Placental pericyte (primary cell): ENCODE results near the gene WNT5B. TPM values are rescaled to one million over a fixed set of nuclear protein-coding genes. Genes with fewer than 3 reads are reported as not detected.

ENCODE experiments used
- small RNA-seq: library from RNA; depleted of rRNA; stranded (forward); fragments of <200 nt; gene quantifications from one replicate; pipeline ENCODE3, GENCODE V24; 2012; ENCODE audit warnings: low replicate concordance
- total RNA-seq: library from RNA; depleted of rRNA; stranded (reverse); fragments of >200 nt; gene quantifications from 2 replicates; pipeline ENCODE4 v1.2.3, GENCODE V29; 2012

Gene WNT5B
- total RNA-seq: 9.6 and 120 TPM in 2 replicates

DNA sequence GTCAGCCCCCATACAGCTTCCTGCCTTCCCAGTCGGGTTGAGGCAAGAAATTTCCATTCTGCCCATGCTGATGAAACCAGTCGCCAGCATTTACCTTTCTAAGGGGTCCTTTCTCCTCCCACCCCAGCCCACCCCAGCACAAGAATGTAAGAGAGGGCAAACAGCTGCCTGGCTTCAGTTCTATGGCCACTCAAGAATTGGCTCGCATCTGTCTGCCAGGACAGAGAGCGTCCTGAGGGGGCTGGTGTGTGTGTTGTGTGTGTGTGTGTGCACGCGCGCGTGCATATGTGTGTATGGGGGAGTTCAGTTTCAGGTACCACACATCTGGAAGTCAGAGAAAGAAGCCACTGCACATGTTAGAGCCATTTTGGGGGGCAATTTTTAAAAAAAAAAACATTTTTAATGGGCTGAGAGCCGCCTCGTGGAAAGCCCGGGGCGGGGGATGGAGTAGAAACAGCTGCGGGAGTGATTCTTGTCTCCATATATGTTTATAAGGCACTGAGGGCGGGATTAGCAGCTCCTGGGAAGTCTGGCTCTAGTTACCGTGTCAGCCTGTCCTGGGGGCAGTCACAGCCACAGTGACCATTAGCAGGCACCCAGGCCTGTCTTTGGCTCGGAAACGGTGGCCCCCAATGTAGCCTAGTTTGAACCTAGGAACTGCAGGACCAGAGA lies at the start of gene WNT5B:
WNT5B (plus strand) TSS at position 566 of the 672 bp plus-strand sequence. CDS start 2,124 bp downstream, outside the sequence.

DNA sequence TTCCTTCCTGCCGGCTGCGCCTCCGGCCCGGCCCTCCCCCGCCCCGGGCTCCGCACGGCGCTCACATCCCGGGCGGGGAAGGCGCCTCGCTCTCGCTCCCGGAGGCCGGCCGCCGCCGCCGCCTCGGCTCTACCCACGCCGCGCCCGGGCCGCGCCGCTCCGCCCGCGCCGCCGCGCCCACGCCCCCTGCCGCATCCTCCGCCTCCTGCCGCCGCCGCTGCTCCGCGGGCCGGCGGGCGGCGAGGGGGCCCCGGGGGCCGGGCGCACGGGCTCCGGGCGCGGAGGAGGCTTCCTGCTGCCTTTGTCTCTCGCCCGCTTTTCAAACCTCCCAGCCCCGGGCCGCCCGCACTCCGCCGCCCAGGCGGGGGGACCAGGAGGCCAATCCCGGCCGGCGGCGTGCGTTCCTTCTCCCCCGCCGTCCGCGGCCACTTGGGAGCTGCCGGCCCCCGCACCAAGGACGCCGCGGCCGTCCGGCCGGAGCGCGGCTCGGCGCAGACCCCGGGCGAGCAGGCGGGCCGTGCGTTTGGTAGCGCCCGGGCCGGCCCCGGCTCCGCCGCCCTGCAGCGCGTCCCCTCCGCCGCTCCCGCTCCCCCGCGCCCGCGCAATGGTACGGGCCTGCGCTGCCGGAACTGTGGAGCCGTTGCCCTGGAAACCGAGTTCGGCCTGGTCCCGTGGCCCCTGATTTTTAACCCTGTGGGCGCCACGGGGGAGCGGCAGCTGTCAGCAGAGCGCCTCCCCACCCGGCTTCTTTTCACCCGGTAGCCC lies 34.6 kb upstream of the WNT5B start, which contains the start of gene FBXL14:
FBXL14 (minus strand) TSS at position 321 of the 765 bp plus-strand sequence. CDS start 515 bp downstream, outside the sequence.

DNA sequence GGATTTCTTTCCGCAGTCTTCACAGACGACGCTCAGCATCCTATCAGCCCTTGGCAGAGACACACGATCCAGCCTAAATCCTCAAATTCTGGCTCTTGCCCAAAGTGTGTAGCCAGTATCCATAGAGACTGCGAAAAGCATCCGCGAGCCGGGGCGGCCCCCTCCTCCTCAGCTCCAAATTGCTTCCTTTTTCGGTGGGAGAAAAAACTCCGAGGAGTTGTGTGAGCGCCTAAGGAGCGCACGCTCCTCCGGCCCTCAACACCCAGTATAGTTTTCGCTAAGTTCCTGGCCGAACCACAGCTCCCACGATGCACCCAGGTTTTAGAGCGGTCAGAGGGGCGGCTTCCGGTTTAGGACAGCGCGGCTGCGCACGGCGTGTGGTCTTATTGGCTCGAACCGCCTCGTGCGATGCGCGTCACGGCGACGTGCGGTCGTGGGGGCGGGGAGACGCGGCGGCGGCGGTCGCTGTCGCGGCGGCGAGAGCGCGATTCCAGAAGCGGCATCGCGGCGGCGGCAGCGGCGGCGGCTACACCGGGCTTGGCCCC lies 61.6 kb downstream of the WNT5B start, which contains the start of gene ADIPOR2:
ADIPOR2 (plus strand) TSS at position 493 of the 545 bp plus-strand sequence. CDS start 63,274 bp downstream, outside the sequence.

Small RNAs within 50 kb of the gene (small RNA-seq; reads per million reads assigned to genes)
- not detected for gene MIR3649

Other genes with a start within 250 kb of the WNT5B start
- 8.3 and 22.2 TPM in 2 replicates for gene FBXL14, start 34.6 kb upstream of the WNT5B start, total RNA-seq
- 30.0 and 37.1 TPM in 2 replicates for gene ADIPOR2, start 61.8 kb downstream of the WNT5B start, total RNA-seq
- not detected in 2 replicates for gene LRTM2, start 191.3 kb downstream of the WNT5B start, total RNA-seq